PFSK-1 (cell line): Measurements from ENCODE around the gene KCNQ1.

ENCODE experiments used
- FOXP2 ChIP-seq: optimal IDR thresholded peaks from 2 replicates; pipeline ENCODE3; 2011; ENCODE audit warnings: borderline replicate concordance, control low read depth, inconsistent platforms; ENCODE audit not compliant: insufficient read depth; ENCODE audit errors: extremely low read length, extremely low read depth
- POLR2AphosphoS5 ChIP-seq: IDR thresholded peaks from 2 replicates; pipeline ENCODE4 v1.6.1; 2012; ENCODE audit warnings: low read depth, mild to moderate bottlenecking, control low read depth, low read length, moderate library complexity
- REST ChIP-seq, 2 experiments: IDR thresholded peaks; 2 replicates each; pipeline versions ENCODE4 v1.6.1 to v1.8.0; 2011 to 2012; ENCODE audit warnings: low read depth in 2 of 2, low read length in 2 of 2, control low read depth in 1 of 2, inconsistent platforms in 1 of 2, mild to moderate bottlenecking in 1 of 2, moderate library complexity in 1 of 2; ENCODE audit not compliant: insufficient read depth in 1 of 2
- SIN3A ChIP-seq: IDR thresholded peaks from 2 replicates; pipeline ENCODE4 v1.6.1; 2012; ENCODE audit warnings: mild to moderate bottlenecking, low read length, moderate library complexity, borderline replicate concordance; ENCODE audit not compliant: insufficient read depth
- TAF1 ChIP-seq: IDR thresholded peaks from 2 replicates; pipeline ENCODE4 v1.6.1; 2012; ENCODE audit warnings: low read length, control low read depth, borderline replicate concordance; ENCODE audit not compliant: insufficient read depth

Gene KCNQ1

GRCh38 chr11:2565447-2566222 is 120.8 kb downstream of the KCNQ1 start:
- TF ChIP-seq POLR2AphosphoS5 = no peak
- TF ChIP-seq FOXP2 = no peak
- TF ChIP-seq SIN3A = no peak
- TF ChIP-seq TAF1 = no peak
- TF ChIP-seq REST (IDR thresholded peaks at IDR 0.05; ENCODE audit: insufficient read depth in 1 of 2, low read depth in 2 of 2, low read length in 2 of 2) = no peak

DNA sequence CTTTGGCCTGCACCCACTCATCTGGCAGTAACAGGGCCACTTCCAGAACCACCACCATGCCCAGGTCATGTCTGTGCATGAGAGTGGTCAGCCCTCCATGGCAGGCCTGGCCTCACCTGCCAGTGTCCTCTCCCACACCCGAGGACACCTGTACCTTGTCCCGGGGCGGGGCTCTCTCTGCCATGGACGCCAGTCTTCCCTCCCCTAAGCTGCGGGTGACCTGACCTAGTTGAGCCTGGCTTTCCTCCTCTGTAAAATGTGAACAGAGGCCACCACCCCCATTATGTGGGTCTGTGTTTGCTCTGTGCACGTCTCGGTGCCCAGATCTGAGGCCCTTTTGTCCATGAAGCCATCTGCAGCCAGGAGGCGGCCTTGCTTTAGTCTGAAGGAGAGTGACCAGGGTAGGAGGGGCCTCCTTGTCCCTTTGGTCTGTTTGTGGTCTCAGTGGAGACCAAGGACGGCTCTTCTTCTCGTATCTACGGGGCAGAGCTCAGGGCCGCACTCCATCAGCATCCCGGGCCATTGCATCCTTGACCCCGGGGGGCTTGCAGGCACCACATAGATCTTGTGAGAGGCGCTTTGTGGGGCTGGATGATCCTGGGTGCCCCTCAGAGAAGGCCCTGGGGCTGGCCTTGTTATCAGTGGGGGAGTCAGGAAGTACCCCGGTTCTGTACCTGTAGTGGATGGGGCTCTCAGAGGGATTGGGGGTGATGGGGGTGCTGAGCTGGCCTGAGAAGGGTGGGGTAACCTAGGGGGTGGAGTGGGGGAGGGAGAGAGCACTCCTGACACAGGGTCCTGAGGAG is 121.6 kb downstream of the KCNQ1 start:
- TF ChIP-seq TAF1 = no peak
- TF ChIP-seq SIN3A = no peak
- TF ChIP-seq FOXP2 = no peak
- no peak for TF ChIP-seq REST (IDR thresholded peaks at IDR 0.05; ENCODE audit: insufficient read depth in 1 of 2, low read depth in 2 of 2, low read length in 2 of 2)
- no peak for TF ChIP-seq POLR2AphosphoS5

DNA sequence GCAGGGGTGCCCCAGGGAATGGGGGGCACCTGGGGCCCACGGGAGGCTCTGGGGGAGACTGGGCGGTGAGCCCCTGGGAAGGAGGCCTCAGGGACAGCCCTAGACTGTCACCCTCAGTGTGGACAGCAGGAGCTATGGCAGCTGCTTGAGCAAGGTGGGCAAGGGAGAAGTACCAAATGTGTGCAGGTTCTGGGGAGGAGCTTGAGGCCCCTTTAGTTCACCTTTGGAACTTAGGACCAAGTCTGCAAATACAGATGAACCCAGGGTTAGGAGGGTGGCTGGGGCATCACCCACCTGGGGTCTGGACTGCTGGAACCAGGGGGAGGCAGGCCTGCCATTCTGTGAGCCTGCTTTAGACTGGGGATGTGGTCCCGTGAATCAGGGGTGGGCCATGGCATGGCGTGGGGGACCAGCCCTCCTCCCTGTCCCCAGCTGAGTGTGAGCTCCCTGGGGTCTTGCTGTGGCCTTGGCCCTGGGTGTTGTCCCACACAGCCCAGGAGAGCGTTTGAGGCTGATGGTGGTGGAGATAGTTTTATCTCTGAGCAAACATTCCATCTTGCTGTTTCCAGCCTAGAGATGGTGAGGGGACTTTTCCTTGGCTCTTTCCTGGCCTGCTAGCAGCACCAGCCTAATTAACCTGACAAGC is 122.3 kb downstream of the KCNQ1 start:
- no peak for TF ChIP-seq FOXP2
- TF ChIP-seq POLR2AphosphoS5 = no peak
- no peak for TF ChIP-seq REST (IDR thresholded peaks at IDR 0.05; ENCODE audit: insufficient read depth in 1 of 2, low read depth in 2 of 2, low read length in 2 of 2)
- TF ChIP-seq TAF1 = no peak
- no peak for TF ChIP-seq SIN3A

DNA sequence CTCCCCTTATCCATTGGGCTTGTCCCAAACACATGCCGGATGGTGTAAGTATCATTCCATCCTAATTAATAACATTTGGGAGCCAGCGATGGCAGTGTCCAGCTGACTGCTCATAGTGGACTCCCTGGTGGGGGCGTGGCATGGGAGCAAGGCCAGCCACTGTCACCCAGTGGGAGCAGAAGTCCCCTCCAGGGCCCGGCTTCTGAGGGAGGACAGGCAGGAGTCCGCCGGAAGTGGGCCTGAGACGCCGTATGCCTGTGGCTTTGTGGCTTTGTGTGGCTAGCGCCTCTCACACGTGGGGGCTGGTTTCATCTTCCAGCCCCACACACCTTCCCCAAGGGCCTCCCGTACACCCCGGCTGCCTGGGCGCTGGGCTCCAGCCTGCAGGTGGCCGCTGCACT is 124.5 kb downstream of the KCNQ1 start:
- TF ChIP-seq FOXP2 = no peak
- TF ChIP-seq REST (IDR thresholded peaks at IDR 0.05; ENCODE audit: insufficient read depth in 1 of 2, low read depth in 2 of 2, low read length in 2 of 2) = no peak
- TF ChIP-seq POLR2AphosphoS5 = no peak
- no peak for TF ChIP-seq TAF1
- no peak for TF ChIP-seq SIN3A
